Fibroblast of lung (primary cell): ENCODE measurements around the gene PGM3. TPM values are rescaled to one million over a fixed set of nuclear protein-coding genes. Genes with fewer than 3 reads are reported as not detected.

ENCODE experiments used
- DNase-seq, 2 donors: peaks; one replicate each; pipeline versions ENCODE4 v3.0.0 to v3.0.0-alpha.2; 2010; ENCODE audit warnings: low read depth in 2 of 2
- H2AFZ ChIP-seq: 2 replicates; pipeline ENCODE4 v1.5.1; 2012; ENCODE audit warnings: low read length, control low read depth, inconsistent platforms
- H3K27ac ChIP-seq: 2 replicates; pipeline ENCODE4 v1.5.1; 2011; ENCODE audit warnings: low read length, control low read depth; ENCODE audit not compliant: insufficient read depth
- H3K27me3 ChIP-seq: 2 replicates; pipeline ENCODE4 v1.5.1; 2011; ENCODE audit warnings: mild to moderate bottlenecking, low read length; ENCODE audit not compliant: control insufficient read depth, insufficient read depth
- H3K36me3 ChIP-seq: 2 replicates; pipeline ENCODE4 v1.5.1; 2011; ENCODE audit warnings: low read length; ENCODE audit not compliant: control insufficient read depth, insufficient read depth
- H3K4me1 ChIP-seq: 2 replicates; pipeline ENCODE4 v1.5.1; 2011; ENCODE audit warnings: low read length; ENCODE audit not compliant: control insufficient read depth, insufficient read depth; ENCODE audit errors: extremely low read depth
- H3K4me2 ChIP-seq: 2 replicates; pipeline ENCODE4 v1.5.1; 2011; ENCODE audit warnings: low read length, control low read depth; ENCODE audit not compliant: insufficient read depth; ENCODE audit errors: extremely low read depth
- H3K4me3 ChIP-seq, 4 experiments: fragments of 200-600 bp in 1 of 4; sonication (generic) in 1 of 4; replicated peaks in 1 of 4; 2 replicates each; pipeline ENCODE4 v1.5.1; 2011 to 2016; ENCODE audit warnings: low read length in 4 of 4, low read depth in 3 of 4, mild to moderate bottlenecking in 3 of 4, control low read depth in 2 of 4, inconsistent platforms in 1 of 4, mixed read lengths in 1 of 4; ENCODE audit not compliant: insufficient read depth in 1 of 4; ENCODE audit errors: control extremely low read depth in 1 of 4
- H3K79me2 ChIP-seq: 2 replicates; pipeline ENCODE4 v1.5.1; 2012; ENCODE audit warnings: mild to moderate bottlenecking, low read length, inconsistent platforms; ENCODE audit not compliant: control insufficient read depth, insufficient read depth
- H3K9ac ChIP-seq: 2 replicates; pipeline ENCODE4 v1.5.1; 2011; ENCODE audit warnings: mild to moderate bottlenecking, low read length, control low read depth; ENCODE audit not compliant: insufficient read depth
- H3K9me3 ChIP-seq: 2 replicates; pipeline ENCODE4 v1.5.1; 2012; ENCODE audit warnings: low read depth, low read length; ENCODE audit not compliant: control insufficient read depth, insufficient read depth
- H4K20me1 ChIP-seq: 2 replicates; pipeline ENCODE4 v1.5.1; 2011; ENCODE audit warnings: low read length; ENCODE audit not compliant: control insufficient read depth, insufficient read depth; ENCODE audit errors: extremely low read depth
- EZH2 ChIP-seq: IDR thresholded peaks from 2 replicates; pipeline ENCODE4 v1.5.1; 2012; ENCODE audit warnings: low read length, control low read depth, mild to moderate bottlenecking; ENCODE audit errors: missing control alignments
- polyA plus RNA-seq, 2 donors: library from polyadenylated mRNA; depleted of rRNA in 1 of 2; stranded (reverse) in 1 of 2; unstranded in 1 of 2; fragments of >200 nt; gene quantifications; 2 replicates each; pipeline ENCODE4 v1.2.1, GENCODE V29; 2011 to 2012; ENCODE audit warnings: missing spikeins in 1 of 2
- total RNA-seq: library from RNA; depleted of rRNA; stranded (reverse); fragments of >200 nt; gene quantifications from 2 replicates; pipeline ENCODE4 v1.2.1, GENCODE V29; 2014
- TF ChIP-seq, protein P1 (sequence below), 2 donors: IDR thresholded peaks in 1 of 2; conservative IDR thresholded peaks in 1 of 2; 1 replicate in 1 of 2; 2 replicates in 1 of 2; pipeline ENCODE4 v1.5.1; 2011 to 2012; ENCODE audit warnings: low read length in 2 of 2, control low read depth in 1 of 2, inconsistent platforms in 1 of 2, low read depth in 1 of 2, mild to moderate bottlenecking in 1 of 2

The PGM3 gene
- total and polyA plus RNA-seq, 2 donors (not counting 1 experiment from before 2014, with no cell fraction given): 69.2 to 107 TPM

DNA sequence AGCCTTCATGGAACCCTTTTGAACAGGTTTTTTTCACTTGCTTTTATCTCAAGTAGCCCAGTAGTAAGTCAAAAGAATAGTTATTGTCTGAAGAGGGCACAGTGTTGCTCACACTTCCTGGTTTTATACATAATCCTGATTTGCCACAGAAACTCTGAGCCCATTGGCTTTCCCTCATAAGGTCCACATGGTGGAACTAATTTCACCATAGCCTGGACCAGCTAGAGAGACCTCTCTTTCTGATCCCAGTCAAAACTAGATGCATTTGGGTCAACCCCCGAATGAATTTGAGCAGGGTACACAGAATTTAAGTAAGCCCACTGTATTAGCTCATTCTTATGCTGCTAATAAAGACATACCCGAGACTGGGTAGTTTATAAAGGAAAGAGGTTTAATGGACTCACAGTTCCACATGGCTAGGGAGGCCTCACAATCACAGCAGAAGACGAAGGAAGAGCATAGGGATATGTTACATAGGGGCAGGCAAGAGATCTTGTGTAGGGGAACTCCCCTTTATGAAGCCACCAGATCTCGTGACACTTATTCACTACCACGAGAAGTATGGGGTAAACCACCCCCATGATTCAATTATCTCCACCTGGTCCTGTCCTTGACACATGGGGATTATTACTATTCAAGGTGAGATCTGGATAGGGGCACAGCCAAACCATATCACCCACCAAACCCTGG is 6.3 kb upstream of the PGM3 start:
- Histone ChIP-seq H3K79me2 (no peaks in the 10 kb centered on the region), H3K9ac (no peak overlapping the region), H3K36me3 (no peaks in the 10 kb centered on the region), H4K20me1 (no peaks in the 10 kb centered on the region), H3K4me2 (no peak overlapping the region), H3K4me1 (no peaks in the 10 kb centered on the region), H2AFZ (no peak overlapping the region), H3K9me3 (no peaks in the 10 kb centered on the region), H3K27me3 (no peaks in the 10 kb centered on the region), H3K4me3 (no peak overlapping the region), H3K27ac (no peak overlapping the region)
- TF ChIP-seq, protein P1, sequence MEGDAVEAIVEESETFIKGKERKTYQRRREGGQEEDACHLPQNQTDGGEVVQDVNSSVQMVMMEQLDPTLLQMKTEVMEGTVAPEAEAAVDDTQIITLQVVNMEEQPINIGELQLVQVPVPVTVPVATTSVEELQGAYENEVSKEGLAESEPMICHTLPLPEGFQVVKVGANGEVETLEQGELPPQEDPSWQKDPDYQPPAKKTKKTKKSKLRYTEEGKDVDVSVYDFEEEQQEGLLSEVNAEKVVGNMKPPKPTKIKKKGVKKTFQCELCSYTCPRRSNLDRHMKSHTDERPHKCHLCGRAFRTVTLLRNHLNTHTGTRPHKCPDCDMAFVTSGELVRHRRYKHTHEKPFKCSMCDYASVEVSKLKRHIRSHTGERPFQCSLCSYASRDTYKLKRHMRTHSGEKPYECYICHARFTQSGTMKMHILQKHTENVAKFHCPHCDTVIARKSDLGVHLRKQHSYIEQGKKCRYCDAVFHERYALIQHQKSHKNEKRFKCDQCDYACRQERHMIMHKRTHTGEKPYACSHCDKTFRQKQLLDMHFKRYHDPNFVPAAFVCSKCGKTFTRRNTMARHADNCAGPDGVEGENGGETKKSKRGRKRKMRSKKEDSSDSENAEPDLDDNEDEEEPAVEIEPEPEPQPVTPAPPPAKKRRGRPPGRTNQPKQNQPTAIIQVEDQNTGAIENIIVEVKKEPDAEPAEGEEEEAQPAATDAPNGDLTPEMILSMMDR (conservative IDR thresholded peaks at IDR 0.05 in 1 of 2, IDR thresholded peaks at IDR 0.05 in 1 of 2; ENCODE audit: low read depth in 1 of 2, low read length in 2 of 2): no peak
- no peak for TF ChIP-seq EZH2
- no peak for DNase-seq

DNA sequence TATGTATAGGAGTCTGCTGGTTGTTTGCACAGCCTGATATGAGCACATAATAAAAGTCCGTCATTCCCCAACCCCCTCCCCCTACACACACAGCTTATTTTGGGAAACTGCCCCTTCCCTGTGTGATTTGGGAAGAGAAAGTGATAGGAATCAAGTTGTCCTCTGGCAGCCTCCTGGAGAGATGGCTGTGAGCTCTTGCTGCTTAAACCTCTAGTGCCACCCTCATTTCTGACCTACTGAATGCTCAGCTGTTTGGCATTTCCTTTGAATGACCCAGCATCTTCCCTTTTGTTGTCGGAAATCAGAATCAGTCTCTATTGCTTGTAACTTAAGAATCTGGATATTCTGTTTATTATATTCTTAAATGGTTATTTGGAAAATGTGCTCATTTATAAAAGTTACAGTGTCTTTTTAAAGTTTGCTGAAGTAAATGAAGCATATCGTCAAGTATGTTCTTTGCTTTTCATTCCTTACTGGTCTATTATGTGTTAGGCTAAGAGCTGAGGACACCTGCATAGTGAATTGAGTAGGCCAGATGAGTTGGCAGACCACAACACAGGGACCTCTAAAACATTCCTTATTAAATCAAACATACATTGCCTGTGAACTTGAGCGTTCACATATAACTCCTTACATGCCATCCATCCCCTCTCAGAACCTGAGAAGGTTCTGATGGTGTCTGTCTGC is 5.6 kb upstream of the PGM3 start:
- Histone ChIP-seq H3K9ac (no peak overlapping the region), H3K4me1 (no peaks in the 10 kb centered on the region), H4K20me1 (no peaks in the 10 kb centered on the region), H3K9me3 (no peaks in the 10 kb centered on the region), H3K36me3 (no peaks in the 10 kb centered on the region), H3K27me3 (no peaks in the 10 kb centered on the region), H2AFZ (no peak overlapping the region), H3K27ac (no peak overlapping the region), H3K79me2 (no peaks in the 10 kb centered on the region), H3K4me3 (no peak overlapping the region), H3K4me2 (no peak overlapping the region)
- DNase-seq: peak in 1 of 2 donors; percentile 60
- TF ChIP-seq, protein P1 (conservative IDR thresholded peaks at IDR 0.05 in 1 of 2, IDR thresholded peaks at IDR 0.05 in 1 of 2; ENCODE audit: low read depth in 1 of 2, low read length in 2 of 2): no peak

DNA sequence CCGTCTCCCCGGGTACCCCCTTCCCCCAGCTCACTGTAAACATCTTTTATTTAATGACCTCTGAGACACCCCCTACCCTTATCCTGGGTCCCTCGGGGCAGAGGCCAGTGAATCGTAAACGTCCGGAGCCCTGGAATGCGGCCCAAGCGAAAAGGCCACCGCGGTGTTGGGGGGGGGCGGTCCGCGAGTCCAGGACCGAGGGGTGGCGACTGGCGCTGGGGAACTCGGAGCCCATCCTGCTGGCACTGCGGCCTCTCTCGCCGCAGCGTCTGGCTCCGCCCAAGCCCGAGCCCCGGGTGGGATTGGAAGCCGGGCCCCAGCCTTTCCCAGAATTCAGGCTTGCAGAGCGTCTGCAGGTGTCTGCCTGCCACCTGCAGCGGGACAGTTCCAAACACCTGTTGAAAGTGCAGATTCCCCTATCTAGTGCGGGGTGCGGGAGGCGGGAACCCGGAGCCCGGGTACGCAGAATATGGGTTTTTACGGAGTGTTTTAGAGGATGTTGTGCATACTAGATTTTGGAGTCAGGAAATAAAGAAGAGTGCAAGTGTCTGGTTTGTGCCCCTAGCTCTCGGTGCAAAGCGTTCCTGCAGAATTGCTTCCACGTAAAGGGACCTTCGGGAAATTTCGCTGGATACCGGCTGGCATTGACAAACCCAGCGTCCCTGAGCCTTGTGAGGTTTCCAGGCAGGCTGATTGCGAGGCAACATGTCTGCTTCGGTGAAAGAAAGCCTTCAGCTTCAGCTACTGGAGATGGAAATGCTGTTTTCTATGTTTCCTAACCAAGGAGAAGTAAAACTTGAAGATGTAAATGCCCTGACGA is 892 bp upstream of the PGM3 start:
- H3K9ac ChIP-seq: peak overlapping the region; percentile 92
- H3K9me3 ChIP-seq: no peaks in the 10 kb centered on the region
- TF ChIP-seq, protein P1 (conservative IDR thresholded peaks at IDR 0.05 in 1 of 2, IDR thresholded peaks at IDR 0.05 in 1 of 2; ENCODE audit: low read depth in 1 of 2, low read length in 2 of 2): no peak
- no peak for TF ChIP-seq EZH2
- H3K4me3 ChIP-seq: peak overlapping the region; percentile 80 to 97 (median 92)
- peak overlapping the region; percentile 58 for H2AFZ ChIP-seq
- peak overlapping the region; percentile 86 for H3K4me2 ChIP-seq
- no peaks in the 10 kb centered on the region for H4K20me1 ChIP-seq
- peak; percentile 17 to 33 for DNase-seq
- H3K4me1 ChIP-seq: no peaks in the 10 kb centered on the region
- no peaks in the 10 kb centered on the region for H3K36me3 ChIP-seq
- peaks cover 39% of the 10 kb centered on the region for H3K79me2 ChIP-seq
- H3K27me3 ChIP-seq: no peaks in the 10 kb centered on the region
- peak overlapping the region; percentile 85 for H3K27ac ChIP-seq
